ENCODE data around the gene DRG1.
"Not testable (repeated sequence)": the region's sequence is repeated elsewhere in the genome, so short reads cannot be mapped to it uniquely, and the experiment has no call there.

DRG1 gene

DNA sequence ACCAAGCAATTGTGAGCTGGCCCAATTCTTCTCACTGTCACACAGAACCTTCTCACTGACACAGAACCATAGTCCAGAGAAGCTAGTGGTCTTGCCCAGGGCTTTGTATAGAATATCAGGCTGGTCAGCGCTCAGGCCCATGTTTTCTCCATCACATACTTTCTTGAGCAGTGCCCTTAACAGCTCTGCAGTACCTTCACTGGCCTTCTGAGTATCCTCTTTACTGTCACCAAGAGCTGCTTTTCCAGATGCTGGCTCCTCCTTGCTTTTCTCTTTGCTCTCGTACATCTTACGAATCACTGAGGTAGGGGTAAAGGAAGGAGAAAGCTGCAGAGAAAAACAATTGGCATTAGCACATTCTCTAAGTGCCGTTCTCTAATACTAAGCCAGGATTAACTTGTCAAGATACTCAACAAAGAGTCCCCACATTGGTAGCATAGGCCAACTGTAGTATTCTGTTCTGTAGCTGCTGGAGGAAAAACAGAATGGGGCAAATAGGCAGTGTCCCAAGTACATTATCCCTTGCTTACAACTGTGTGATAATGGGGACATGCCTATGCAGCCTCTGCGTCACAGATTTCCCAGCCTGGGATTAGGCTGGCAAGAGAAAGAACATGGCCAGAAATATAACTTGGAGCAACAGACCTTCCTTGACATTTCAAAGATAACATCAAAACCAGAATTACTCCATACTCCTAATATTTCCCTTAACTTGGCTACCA lies 43.5 kb downstream of the DRG1 start:
- no peak for DNase-seq (ENCODE audit: low read depth)

DNA sequence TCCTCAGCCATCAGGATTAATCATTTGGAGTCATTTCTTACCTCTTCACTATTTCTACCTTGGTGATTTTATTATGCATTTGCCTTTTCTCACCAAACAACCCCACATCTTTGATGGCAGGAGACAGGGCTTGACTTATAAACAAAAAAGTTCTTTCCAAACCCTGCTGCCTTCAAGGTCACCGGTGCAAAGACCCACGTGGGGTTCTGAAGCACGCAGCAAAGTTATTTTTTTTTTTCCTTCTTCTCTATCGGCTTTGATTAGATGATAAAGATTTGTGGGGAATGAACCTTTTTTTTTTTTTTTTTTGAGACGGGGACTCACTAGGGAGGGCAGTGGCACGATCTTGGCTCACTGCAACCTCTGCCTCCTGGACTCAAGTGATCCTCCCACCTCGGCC lies 44.1 kb downstream of the DRG1 start:
- DNase-seq (ENCODE audit: low read depth) = no peak

DNA sequence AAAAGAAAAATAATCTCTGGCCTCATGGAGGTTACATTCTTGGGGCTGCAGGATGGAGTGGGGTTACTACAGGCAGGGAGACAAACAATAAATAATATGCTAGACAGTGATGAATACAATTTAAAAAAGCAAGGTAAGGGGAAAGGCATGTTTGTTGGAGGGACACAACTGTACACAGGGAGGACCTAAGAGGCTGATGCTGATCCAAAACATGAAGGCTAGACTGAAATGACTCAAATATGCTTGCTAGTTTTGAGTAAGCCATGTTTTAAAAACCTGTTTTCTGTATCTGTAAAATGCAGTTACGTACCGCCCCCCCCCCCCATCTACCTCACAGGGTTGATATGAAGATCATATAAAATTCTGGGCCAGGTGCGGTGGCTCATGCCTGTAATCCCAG lies 46.2 kb downstream of the DRG1 start:
- no peak for DNase-seq (ENCODE audit: low read depth)

DNA sequence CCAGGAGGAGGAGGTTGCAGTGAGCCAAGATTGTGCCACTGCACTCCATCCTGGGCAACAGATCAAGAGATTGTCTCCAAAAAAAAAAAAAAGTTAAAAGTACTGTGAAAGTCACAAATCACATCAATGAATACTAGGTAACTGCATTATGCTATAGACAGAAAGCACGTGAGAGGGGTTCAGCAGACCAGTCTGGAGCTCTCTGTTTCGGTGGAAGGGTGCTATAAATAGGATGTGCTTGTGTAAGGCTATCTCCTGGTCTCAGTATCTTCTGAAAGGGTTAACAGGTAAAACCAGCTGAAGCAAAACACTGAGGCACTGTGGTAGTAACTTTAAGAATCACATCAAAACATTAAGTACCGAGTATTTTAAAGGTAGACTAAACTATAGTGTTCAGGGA lies 46.8 kb downstream of the DRG1 start:
- DNase-seq (ENCODE audit: low read depth) = no peak

DNA sequence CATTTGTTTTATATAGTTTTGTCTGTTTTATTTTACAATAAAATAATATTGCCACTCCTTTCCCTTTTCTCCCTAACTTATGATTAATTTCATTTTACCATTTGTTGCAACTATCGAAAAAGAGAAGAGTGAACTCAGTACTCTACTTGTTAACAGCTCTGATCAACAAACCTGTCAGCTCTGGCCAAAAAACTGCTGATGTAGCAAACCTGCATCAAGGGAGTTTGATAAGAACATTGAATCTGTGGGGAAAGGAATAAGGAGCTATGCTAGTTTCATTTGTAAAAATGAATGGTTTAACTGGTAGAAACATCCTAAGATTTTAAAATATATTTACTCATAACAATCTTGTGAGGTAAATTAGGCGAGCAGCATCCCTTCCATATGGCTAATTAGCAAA lies 47.4 kb downstream of the DRG1 start:
- no peak for DNase-seq (ENCODE audit: low read depth)

DNA sequence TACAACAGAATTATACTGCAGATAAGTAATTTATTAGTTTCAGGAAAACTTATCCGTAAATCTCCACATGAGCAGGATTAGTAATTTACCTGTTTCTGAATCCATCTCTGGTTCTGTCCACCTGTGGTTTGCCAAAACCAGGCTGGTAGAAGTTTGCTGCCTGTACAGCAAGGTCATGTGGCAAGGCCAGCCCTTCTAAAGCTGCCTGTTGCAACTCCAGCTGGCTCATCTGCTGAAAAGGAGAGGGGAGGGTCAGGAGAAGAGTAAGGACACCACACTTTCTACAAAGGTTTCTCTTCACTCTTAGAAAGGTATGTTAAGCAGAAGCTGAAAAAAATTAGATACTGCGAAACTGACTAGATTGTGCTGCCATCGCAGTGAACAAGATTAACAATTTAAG lies 47.9 kb downstream of the DRG1 start:
- DNase-seq (ENCODE audit: low read depth) = no peak

DNA sequence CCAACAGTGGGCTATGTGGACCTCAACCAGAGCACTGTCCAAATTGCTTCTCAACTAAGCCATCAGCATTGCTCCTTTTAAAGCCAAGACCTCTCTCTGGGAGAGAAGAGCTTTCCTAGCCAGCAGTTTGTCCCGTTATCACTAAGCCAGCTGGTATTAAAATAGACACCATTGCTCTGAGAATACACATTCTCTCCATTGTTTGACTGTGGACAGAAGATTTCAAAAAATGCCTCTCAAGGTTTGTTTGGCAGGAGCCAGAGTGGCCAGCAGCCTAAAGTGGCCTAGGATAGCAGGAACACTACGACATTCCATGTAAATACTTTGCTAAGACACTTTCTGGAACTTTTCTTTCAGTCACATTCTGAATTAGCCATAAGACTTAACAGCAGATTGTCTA lies 49.0 kb downstream of the DRG1 start:
- no peak for DNase-seq (ENCODE audit: low read depth)

DNA sequence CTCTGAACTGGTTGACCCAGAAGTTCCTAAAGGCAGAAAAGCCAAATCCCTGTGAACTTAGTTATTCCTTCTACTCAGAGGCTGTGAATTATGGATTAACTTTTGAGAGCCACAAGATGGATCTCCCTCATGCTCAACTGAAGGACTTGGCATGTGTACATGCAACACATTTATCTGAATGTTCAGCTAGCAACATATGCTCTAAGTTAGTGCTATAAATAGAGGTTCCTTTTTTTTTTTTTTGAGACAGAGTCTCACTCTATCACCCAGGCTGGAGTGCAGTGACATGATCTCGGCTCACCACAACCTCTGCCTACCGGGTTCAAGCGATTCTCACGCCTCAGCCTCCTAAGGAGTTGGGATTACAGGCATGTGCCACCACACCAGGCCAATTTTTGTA lies 50.1 kb downstream of the DRG1 start:
- no peak for DNase-seq (ENCODE audit: low read depth)

DNA sequence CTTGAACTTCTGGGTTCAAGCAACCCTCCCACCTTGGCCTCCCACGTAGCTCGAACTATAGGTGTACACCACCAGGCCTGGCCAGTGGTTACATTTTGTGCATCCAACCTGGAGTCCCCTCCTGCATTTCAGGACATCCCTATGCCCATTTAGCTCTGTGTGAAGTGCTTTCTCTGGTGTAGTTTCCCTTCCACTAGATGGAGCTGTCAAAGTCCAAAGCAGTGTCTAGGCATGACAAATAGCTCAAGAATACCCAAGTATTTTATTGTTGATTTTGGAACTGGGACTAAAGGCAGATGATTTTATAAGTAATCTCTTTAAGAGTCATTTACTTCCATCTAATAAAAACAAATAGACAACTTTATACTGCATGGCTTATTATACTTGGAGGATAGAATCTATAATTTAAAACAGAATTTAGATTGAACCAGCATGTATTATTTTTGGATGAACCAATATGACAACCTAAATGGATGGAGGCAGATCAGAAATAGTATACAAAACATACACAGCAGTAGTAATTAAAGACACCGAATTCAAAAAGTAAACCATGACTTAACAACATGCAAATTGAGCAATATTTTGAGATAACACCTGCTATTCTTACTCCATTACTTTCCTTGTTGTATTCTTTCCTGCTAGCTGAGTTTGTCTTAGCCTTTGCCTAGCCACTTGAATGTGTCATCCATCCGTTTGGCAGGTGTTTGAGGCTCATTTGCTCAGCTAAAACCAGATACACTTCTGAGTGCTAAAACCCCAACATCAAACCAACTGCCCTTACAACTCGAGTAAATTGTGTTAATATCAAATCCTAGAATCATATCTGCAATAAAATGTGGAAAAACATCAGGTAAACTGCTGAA lies 52.5 kb downstream of the DRG1 start:
- DNase-seq (ENCODE audit: low read depth) = no peak

DNA sequence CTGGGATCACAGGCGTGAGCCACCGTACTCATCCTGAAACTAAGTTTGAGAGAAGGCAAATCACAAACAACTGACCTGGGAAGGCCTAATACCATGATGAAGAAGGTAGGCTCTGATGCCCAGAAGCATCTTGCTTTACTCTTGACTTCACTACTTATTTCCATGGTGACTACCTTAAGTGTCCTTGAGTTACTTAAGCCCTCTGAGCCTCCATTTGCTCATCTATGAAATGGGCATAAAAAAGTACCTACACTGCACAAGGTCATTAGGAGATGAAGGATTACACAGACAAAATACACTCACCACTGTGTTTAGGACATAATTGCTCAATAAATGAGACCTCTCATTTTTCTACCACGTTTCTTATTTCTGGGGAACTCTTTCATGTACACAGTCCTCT lies 62.3 kb downstream of the DRG1 start:
- no peak for DNase-seq (ENCODE audit: low read depth)

DNA sequence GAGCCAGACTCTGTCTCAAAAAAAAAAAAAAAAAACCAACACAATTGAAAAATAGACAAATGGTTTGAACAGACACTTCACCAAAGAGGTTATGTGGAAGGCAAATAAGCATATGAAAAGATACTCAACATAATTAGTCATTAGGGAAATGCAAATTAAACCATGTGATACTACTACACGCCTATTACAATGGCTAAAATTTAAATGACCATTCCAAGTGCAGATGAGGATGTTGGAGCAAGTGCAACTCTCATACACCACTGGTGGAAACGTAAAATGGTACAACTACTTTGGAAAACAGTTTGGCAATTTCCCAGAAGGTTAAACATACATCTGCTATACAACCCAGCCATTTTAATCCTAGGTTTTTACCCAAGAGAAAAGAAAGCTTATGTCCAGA lies 65.9 kb downstream of the DRG1 start:
- no peak for DNase-seq (ENCODE audit: low read depth)

DNA sequence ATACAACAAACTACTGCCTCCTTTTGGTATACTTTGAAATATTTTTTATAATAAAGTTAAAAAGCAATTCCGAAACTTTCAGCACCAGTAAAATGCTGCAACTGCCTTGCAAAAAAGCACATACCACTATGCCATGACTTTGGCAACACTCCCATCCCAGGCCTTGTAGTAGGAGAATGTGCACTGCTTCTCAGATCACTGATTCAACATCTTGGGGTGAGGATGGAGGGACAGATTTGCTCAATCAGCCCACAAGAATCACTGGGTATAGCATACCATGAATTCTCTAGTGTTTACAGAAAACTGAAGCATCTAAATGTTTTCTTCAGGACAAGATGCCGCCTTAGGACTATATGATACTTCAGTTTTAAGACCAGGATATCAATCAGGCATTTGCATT lies 75.3 kb downstream of the DRG1 start:
- DNase-seq (ENCODE audit: low read depth) = no peak

DNA sequence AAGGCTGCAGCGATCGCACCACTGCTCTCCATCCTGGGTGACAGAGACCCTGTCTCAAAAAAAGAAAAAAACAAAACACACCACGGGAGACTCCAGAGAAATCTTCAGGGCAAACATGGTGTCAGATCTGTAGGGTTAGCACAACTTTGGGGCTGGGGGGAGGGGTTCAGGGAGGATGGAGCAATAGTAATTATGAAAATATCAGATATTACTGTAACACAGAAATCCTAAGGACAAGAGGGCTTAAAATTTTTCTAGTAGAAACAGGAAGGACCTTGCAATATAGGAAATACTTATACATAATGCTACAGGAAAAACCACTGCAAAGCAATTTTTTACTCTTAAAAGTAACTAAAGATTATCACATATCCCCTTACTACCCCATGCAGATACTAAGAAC lies 76.4 kb downstream of the DRG1 start:
- DNase-seq (ENCODE audit: low read depth) = no peak

DNA sequence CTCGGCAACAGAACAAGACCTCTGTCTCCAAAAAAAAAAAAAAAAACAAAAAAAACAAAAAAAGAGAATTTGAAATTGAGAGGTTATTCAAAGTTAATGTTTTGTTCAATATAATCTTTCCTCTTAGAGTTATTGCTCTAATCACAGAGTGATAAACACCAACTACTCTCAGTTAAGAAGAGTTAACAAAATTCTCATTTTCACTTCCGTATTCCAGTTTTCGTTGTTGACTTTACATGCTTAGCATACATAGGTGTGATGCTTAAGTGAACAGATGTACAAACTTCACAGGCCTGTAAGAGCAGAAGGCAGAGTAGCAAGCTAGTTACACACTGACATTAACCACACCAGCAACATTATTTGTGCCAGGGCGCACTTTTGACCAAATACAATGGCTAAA lies 77.9 kb downstream of the DRG1 start:
- no peak for DNase-seq (ENCODE audit: low read depth)

DNA sequence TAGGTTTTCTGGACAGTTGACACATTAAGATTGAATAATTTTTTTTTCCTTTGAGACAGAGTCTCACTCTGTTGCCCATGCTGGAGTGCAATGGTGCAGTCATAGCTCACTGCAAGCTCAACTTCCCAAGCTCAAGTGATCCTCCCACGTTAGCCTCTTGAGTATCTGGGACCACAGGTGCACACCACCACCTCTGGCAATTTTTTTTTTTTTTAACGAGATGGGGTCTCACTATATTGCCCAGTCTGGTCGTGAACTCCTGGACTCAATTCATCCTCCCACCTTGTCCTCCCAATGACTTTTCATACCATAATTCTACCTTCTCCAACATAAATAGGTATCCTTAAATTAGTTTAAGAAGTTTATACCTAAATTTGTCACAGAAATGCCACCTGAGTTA lies 81.7 kb downstream of the DRG1 start:
- no peak for DNase-seq (ENCODE audit: low read depth)

DNA sequence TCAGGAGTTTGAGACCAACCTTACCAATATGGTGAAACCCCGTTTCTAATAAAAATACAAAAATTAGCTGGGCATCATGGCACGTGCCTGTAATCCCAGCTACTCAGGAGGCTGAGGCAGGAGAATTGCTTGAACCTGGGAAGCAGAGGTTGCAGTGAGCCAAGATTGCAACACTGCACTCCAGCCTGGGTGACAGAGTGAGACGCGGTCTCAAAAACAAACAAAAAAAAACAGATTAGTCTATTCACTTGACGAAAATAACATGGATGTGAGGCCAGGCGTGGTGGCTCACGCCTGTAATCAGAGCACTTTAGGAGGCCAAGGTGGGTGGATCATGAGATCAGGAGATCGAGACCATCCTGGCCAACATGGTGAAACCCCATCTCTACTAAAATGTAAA lies 83.1 kb downstream of the DRG1 start:
- not testable (repeated sequence) for DNase-seq (ENCODE audit: low read depth)

All from stimulated activated CD8-positive, alpha-beta memory T cell treated with anti-CD3 and anti-CD28 coated beads, Interleukin-15, amount 100 ng/mL, for 24 hours (primary cell).